Heart left ventricle (tissue), 13 donors: ENCODE data around the gene GPRIN1.

ENCODE experiments used
- POLR2A ChIP-seq, 2 donors: fragments of 450-650 bp; IDR thresholded peaks; one replicate each; pipeline ENCODE4 v1.6.1; 2017; ENCODE audit warnings: antibody characterized with exemption in 2 of 2, mild to moderate bottlenecking in 2 of 2, moderate library complexity in 2 of 2
- TF ChIP-seq, protein P1 (sequence below), 12 donors: fragments of 200-600 bp; sonication (generic) in 4 of 12; IDR thresholded peaks; one replicate each; pipeline versions ENCODE4 v1.5.0 to v1.8.0; 2018 to 2022; ENCODE audit warnings: antibody characterized with exemption in 12 of 12, mild to moderate bottlenecking in 5 of 12
- donor health status: ischemic (EF 13 %, LVEDD 7.1; RV severe dilation, severe dysfunction).
- donor health status: DM: no; HTN: yes; CAD: no.
- donor health status: DM: no; HTN: no; CAD: no.
- donor health status: ischemic (EF 25% LVEDD 6.9; RV normal size, moderate dysfunction).
- donor health status: ischemic (EF 25% LVEDD 5.7; RV mildly dilated, moderate dysfunction).
- donor health status: ischemic (EF 35%, LVEDD 5.7; RV mildly dilated, moderate dysfunction).
- donor health status: nonischemic (EF 11% LVEDD 7.7; RV severe dilation, severe dysfunction).
- donor health status: DM: yes; HTN: yes; CAD: no.
- donor health status: PGD.
- donor health status: ischemic (EF 29% LVEDD 5.4; RV normal size, mild dysfunction).
- donor health status: nonischemic (EF 23%, LVEDD 6.1; RV moderate dilation, normal function).

DNA sequence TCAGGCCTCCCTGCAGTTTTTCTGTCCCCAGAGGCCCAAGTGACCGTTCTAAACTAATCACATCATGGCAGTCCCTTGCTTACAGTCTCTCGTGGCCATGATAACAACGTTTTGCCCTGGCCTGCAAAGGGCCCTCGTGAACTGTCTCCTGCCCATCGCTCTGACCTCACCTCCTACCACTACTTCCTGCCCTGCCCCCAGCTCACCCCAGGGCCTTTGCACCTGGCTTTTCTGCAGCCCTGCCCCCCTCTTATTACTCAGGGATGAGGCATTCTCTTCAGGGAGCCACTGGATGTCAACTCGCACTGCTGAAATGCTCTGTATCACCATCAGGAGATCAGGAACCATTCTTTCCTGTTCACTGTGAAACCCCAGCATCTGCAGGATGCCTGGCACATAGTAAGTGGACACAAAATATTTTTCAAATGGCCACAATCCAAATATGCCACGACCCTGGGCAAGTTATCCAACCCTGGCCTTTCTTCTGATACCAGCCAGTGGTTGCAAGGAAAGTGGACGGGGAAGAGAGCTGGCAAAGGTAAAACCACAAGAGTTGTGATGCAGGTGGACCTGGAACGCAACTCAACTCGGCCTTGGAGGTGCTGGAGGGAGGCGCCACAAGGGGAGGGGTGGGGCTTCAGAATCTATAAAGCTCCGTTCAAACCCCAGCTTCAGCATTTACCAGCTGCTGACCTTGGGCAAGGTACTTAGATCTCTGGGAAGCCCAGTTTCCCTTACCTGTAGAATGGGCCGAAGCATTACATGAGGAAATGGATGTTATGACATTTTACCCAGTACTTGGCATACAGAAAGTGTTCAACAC is 18.7 kb upstream of the GPRIN1 start:
- TF ChIP-seq, protein P1, sequence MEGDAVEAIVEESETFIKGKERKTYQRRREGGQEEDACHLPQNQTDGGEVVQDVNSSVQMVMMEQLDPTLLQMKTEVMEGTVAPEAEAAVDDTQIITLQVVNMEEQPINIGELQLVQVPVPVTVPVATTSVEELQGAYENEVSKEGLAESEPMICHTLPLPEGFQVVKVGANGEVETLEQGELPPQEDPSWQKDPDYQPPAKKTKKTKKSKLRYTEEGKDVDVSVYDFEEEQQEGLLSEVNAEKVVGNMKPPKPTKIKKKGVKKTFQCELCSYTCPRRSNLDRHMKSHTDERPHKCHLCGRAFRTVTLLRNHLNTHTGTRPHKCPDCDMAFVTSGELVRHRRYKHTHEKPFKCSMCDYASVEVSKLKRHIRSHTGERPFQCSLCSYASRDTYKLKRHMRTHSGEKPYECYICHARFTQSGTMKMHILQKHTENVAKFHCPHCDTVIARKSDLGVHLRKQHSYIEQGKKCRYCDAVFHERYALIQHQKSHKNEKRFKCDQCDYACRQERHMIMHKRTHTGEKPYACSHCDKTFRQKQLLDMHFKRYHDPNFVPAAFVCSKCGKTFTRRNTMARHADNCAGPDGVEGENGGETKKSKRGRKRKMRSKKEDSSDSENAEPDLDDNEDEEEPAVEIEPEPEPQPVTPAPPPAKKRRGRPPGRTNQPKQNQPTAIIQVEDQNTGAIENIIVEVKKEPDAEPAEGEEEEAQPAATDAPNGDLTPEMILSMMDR (IDR thresholded peaks at IDR 0.05), result no peak
- TF ChIP-seq POLR2A (IDR thresholded peaks at IDR 0.05), result no peak
